ENCODE data around the gene NRP1.

The NRP1 gene

GRCh38 chr10:33265621-33266020, 68.8 kb downstream of the NRP1 start:
- Mint-ChIP-seq H3K27me3 (peaks cover 3% of the 10 kb centered on the region), H3K27ac (no peak overlapping the region), H3K9me3 (no peaks in the 10 kb centered on the region), H3K36me3 (ENCODE audit: low read depth) (peaks cover 95% of the 10 kb centered on the region), H3K4me3 (no peak overlapping the region), H3K4me1 (ENCODE audit: low read depth) (peaks cover 5% of the 10 kb centered on the region)
- intact Hi-C loops (cut with micrococcal nuclease) = no loop called here

DNA sequence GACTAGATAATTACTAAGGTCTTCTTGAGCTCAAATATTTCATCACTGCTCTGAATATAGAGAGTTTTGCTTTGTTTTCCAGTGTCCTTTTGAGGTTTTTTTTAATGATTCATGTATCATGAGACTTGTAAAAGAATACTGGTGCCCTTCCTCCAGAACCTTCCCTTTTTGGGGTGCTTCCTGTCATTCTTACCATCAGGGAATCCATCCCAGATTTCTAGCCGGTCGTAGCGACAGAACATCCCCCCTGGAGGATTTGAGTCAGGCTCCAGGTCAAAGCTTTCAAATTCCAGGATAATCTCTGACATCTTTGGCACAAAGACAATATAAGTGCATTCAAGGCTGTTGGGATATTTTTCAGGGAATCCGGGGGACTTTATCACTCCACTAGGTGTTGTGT, 71.0 kb downstream of the NRP1 start:
- H3K36me3 Mint-ChIP-seq (ENCODE audit: low read depth) = peaks cover 95% of the 10 kb centered on the region
- intact Hi-C loops (cut with micrococcal nuclease) = no loop called here
- H3K27me3 Mint-ChIP-seq = peaks cover 7% of the 10 kb centered on the region
- H3K27ac Mint-ChIP-seq = no peak overlapping the region
- no peaks in the 10 kb centered on the region for H3K9me3 Mint-ChIP-seq
- no peak overlapping the region for H3K4me3 Mint-ChIP-seq
- peaks cover 5% of the 10 kb centered on the region for H3K4me1 Mint-ChIP-seq (ENCODE audit: low read depth)

DNA sequence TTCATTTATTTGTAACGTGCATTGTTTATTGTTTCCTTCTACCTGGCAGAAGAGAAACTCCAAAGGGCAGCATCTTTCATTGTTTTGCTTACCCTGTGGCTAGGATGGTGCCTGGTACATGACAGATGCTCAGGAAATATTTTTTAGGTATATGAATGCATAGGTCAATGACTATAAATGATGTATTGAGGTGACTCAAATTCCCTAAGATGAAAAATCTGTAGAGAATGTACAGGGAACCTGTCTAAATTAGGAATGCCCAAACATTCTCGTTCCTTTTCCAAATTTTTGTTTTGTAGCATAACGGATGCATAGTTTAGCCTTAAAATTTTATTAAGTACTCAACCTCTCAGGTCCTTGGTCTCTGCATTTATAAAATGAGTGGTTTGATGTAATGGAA, 71.6 kb downstream of the NRP1 start:
- H3K9me3 Mint-ChIP-seq = no peaks in the 10 kb centered on the region
- peaks cover 7% of the 10 kb centered on the region for H3K27me3 Mint-ChIP-seq
- intact Hi-C loops (cut with micrococcal nuclease) = no loop called here
- no peak overlapping the region for H3K27ac Mint-ChIP-seq
- no peak overlapping the region for H3K4me3 Mint-ChIP-seq
- H3K36me3 Mint-ChIP-seq (ENCODE audit: low read depth) = peaks cover 95% of the 10 kb centered on the region
- H3K4me1 Mint-ChIP-seq (ENCODE audit: low read depth) = no peaks in the 10 kb centered on the region

DNA sequence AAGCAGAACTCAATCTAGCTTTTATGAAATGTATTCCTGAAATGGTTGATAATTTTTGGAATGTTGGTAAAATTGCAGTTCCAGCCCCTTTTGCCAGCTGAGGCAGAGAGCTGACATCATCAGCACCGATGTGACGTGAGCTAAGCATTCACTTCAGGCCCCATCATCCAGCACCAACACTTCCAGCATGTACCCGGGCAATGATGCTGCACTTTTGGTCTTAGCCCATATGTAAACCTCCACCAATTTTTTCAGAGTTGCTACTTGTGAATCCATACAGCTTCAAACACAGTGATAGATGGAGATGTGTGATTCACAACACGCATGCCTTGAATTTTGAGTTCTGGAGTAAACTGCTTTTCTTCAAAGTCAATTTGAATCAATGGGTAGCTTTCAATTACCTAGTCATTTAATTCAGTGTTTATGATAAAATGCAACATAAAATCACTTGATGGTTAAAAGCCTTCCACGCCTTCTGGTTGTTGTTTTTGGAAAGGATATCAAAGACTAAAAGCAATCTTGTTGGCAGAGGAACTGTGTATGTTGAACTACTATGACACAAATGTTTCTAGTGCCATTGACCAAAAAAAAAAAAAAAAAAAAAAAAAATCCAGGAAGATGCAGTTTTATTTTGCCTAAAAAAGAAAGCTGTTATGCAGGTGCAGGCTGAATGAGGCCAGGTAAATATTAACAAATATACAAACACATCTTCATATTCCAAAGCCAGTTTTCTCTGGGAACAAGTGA, 73.9 kb downstream of the NRP1 start:
- H3K9me3 Mint-ChIP-seq = no peaks in the 10 kb centered on the region
- no peak overlapping the region for H3K27ac Mint-ChIP-seq
- peaks cover 3% of the 10 kb centered on the region for H3K27me3 Mint-ChIP-seq
- H3K4me1 Mint-ChIP-seq (ENCODE audit: low read depth) = no peaks in the 10 kb centered on the region
- intact Hi-C loops (cut with micrococcal nuclease) = no loop called here
- no peak overlapping the region for H3K4me3 Mint-ChIP-seq
- H3K36me3 Mint-ChIP-seq (ENCODE audit: low read depth) = peaks cover 97% of the 10 kb centered on the region

- H3K4me1 Mint-ChIP-seq (ENCODE audit: low read depth) = no peaks in the 10 kb centered on the region
- no peak overlapping the region for H3K4me3 Mint-ChIP-seq
- H3K36me3 Mint-ChIP-seq (ENCODE audit: low read depth) = peaks cover 97% of the 10 kb centered on the region
- intact Hi-C loops (cut with micrococcal nuclease) = no loop called here
- H3K9me3 Mint-ChIP-seq = no peaks in the 10 kb centered on the region
- H3K27ac Mint-ChIP-seq = no peak overlapping the region
- peaks cover 3% of the 10 kb centered on the region for H3K27me3 Mint-ChIP-seq
Measured at GRCh38 chr10:33258967-33259366, 75.5 kb downstream of the NRP1 start.

DNA sequence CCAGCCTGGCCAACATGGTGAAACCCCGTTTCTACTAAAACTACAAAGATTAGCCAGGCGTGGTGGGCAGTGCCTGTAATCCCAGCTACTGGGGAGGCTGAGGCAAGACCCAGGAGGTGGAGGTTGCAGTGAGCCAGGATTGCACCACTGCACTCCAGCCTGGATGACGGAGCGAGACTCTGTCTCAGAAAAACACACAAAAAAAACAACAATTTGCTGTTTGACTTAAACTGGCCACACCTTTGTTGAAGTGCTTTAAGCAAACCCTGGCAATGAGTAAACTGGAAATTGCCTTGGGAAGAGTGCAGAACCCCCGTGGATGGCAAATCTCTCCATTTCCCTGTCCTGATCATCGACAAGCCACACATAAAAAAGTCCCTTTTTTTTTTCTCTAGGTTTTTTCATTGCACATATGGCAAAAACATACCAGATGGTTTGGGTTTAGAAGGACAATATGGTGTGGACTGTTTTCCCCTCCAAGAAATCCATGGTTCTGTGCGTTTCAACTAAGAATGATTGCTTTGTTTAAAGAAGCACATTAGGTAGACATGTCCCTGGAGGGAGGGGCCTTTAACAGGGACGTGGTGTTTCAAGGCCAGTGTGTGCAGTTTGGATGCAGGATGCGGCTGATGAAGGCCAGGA, 76.9 kb downstream of the NRP1 start:
- H3K9me3 Mint-ChIP-seq = peaks cover 14% of the 10 kb centered on the region
- no peak overlapping the region for H3K27ac Mint-ChIP-seq
- peaks cover 5% of the 10 kb centered on the region for H3K27me3 Mint-ChIP-seq
- peaks cover 97% of the 10 kb centered on the region for H3K36me3 Mint-ChIP-seq (ENCODE audit: low read depth)
- peaks cover 6% of the 10 kb centered on the region for H3K4me1 Mint-ChIP-seq (ENCODE audit: low read depth)
- no peak overlapping the region for H3K4me3 Mint-ChIP-seq
- intact Hi-C loops (cut with micrococcal nuclease) = no loop called here

DNA sequence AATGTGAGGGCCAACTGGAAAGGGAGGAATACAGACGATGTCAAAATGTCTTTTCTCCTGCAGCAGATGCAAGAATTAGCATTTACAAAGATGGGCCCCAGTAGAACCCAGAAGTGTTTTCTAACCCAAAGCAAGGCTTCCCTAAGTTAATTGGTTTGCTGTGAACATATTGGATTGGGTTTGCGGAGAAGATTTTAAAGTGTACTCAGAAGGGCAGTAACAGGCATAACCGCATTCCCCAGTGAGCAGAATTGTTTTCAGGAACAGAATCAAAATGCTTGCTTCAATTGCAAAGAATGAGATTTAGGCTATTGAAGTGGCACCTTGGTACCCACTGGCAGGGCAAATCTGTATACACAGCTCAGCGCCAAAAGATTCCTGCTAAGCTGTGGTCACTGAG, 78.0 kb downstream of the NRP1 start:
- peaks cover 6% of the 10 kb centered on the region for H3K4me1 Mint-ChIP-seq (ENCODE audit: low read depth)
- intact Hi-C loops (cut with micrococcal nuclease) = no loop called here
- no peak overlapping the region for H3K4me3 Mint-ChIP-seq
- peaks cover 25% of the 10 kb centered on the region for H3K9me3 Mint-ChIP-seq
- H3K27me3 Mint-ChIP-seq = peaks cover 5% of the 10 kb centered on the region
- H3K27ac Mint-ChIP-seq = no peak overlapping the region
- peaks cover 97% of the 10 kb centered on the region for H3K36me3 Mint-ChIP-seq (ENCODE audit: low read depth)

DNA sequence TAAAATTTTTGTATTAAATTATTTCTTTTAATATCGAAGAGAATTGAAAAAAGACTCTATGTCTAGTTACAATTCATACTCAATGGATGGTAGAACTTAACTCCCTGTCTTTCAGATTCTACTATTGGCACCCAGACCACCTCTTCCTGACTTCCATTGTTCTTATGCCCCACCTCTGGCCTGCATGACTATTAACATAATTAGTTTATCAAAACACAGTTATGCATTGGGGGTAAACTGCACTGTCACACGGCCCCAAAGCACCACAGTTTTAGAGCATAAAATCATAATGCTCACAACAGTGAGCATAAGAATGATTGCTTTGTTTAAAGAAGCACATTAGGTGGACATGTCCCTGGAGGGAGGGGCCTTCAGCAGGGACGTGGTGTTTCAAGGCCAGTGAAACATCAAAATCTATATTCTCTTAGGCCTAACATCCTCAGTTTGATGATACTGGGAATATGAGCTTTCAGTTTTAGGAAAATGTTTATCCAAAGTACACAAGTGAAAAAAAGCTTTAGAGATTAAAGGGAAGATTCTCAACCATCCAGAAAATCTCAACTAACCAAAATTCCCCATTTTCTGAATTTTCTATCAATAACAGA, 79.8 kb downstream of the NRP1 start:
- H3K9me3 Mint-ChIP-seq = peaks cover 34% of the 10 kb centered on the region
- peaks cover 5% of the 10 kb centered on the region for H3K27me3 Mint-ChIP-seq
- intact Hi-C loops (cut with micrococcal nuclease) = no loop called here
- peaks cover 6% of the 10 kb centered on the region for H3K4me1 Mint-ChIP-seq (ENCODE audit: low read depth)
- H3K4me3 Mint-ChIP-seq = no peak overlapping the region
- H3K36me3 Mint-ChIP-seq (ENCODE audit: low read depth) = peaks cover 100% of the 10 kb centered on the region
- no peak overlapping the region for H3K27ac Mint-ChIP-seq

DNA sequence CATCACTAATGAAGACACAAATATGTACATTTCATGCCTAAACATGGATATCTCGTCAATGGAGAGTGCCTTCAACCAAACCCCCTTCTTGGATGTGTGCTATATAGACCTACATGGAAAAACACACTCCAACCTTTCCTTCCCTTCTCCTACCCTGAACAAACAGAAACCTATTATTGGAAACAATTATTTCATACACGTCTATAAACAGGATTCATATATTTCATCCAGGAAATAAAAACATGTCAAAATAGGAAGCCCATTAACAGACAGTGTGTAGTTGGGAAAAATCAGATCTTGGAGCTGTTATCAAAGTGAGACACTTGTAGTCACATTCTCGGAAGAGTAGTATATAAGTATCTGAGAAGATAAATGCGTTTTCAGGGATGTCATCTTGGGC, 81.1 kb downstream of the NRP1 start:
- H3K4me3 Mint-ChIP-seq = no peak overlapping the region
- intact Hi-C loops (cut with micrococcal nuclease) = no loop called here
- H3K27me3 Mint-ChIP-seq = peaks cover 2% of the 10 kb centered on the region
- peaks cover 6% of the 10 kb centered on the region for H3K4me1 Mint-ChIP-seq (ENCODE audit: low read depth)
- no peak overlapping the region for H3K27ac Mint-ChIP-seq
- H3K9me3 Mint-ChIP-seq = peaks cover 34% of the 10 kb centered on the region
- peaks cover 100% of the 10 kb centered on the region for H3K36me3 Mint-ChIP-seq (ENCODE audit: low read depth)

- H3K4me1 Mint-ChIP-seq (ENCODE audit: low read depth) = peaks cover 6% of the 10 kb centered on the region
- peaks cover 34% of the 10 kb centered on the region for H3K9me3 Mint-ChIP-seq
- no peak overlapping the region for H3K27ac Mint-ChIP-seq
- peaks cover 5% of the 10 kb centered on the region for H3K27me3 Mint-ChIP-seq
- no peak overlapping the region for H3K4me3 Mint-ChIP-seq
- peaks cover 100% of the 10 kb centered on the region for H3K36me3 Mint-ChIP-seq (ENCODE audit: low read depth)
- intact Hi-C loops (cut with micrococcal nuclease) = no loop called here
Measured at GRCh38 chr10:33252794-33253203, 81.7 kb downstream of the NRP1 start.

GRCh38 chr10:33252324-33252723, 82.1 kb downstream of the NRP1 start:
- peaks cover 34% of the 10 kb centered on the region for H3K9me3 Mint-ChIP-seq
- no peak overlapping the region for H3K27ac Mint-ChIP-seq
- intact Hi-C loops (cut with micrococcal nuclease) = no loop called here
- no peak overlapping the region for H3K4me3 Mint-ChIP-seq
- peaks cover 100% of the 10 kb centered on the region for H3K36me3 Mint-ChIP-seq (ENCODE audit: low read depth)
- peaks cover 6% of the 10 kb centered on the region for H3K4me1 Mint-ChIP-seq (ENCODE audit: low read depth)
- peaks cover 5% of the 10 kb centered on the region for H3K27me3 Mint-ChIP-seq

GRCh38 chr10:33249659-33250345, 84.7 kb downstream of the NRP1 start:
- peaks cover 34% of the 10 kb centered on the region for H3K9me3 Mint-ChIP-seq
- H3K4me3 Mint-ChIP-seq = no peak overlapping the region

DNA sequence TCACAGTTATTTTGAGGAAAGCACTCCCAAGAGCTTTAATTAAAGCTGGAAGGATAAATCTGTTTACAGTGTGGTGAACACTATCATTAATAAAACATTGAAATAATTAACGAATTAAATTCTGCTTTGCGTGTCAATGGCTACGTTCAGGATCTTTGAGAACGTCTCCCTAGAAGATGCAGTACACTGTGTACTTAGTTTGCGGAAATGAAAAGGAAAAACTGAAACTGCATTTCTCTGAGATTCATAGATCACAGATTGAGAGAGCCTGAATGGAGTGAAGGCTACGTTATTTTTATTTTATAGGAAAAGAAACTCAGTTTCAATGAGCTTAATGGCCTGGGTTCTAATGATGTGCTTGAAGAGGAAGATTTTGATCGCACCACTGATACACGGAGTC, 85.3 kb downstream of the NRP1 start:
- Mint-ChIP-seq H3K36me3 (ENCODE audit: low read depth) (peaks cover 96% of the 10 kb centered on the region), H3K27ac (no peak overlapping the region), H3K9me3 (peaks cover 34% of the 10 kb centered on the region), H3K27me3 (peaks cover 5% of the 10 kb centered on the region), H3K4me3 (no peak overlapping the region), H3K4me1 (ENCODE audit: low read depth) (peaks cover 12% of the 10 kb centered on the region)
- intact Hi-C loops (cut with micrococcal nuclease) = no loop called here

More at GRCh38 chr10:33249659-33250345, 84.7 kb downstream of the NRP1 start:
- Mint-ChIP-seq H3K27me3 (peaks cover 5% of the 10 kb centered on the region), H3K4me1 (ENCODE audit: low read depth) (peaks cover 12% of the 10 kb centered on the region), H3K36me3 (ENCODE audit: low read depth) (peaks cover 100% of the 10 kb centered on the region), H3K27ac (no peak overlapping the region)
- intact Hi-C loops (cut with micrococcal nuclease) = no loop called here

DNA sequence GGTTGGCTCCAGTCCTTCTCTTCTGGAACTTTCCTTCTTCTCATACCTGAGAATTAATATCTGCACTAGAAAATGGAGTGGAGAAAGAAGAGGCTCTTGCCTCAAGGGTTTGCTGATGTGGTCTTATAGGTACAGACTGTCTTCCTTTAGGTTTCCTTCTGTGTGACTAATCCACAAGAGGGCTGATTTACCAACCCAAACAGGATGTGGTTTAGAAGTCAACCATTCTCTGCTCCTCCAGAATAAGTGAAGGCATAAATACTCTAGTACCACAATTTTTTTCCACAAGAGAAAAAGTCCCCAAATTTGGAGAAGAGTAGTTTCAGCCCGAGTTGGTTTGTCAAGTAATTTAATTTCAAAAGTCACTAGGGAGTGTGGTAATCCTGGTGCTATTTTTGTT, 85.8 kb downstream of the NRP1 start:
- Mint-ChIP-seq H3K9me3 (peaks cover 32% of the 10 kb centered on the region), H3K27me3 (peaks cover 5% of the 10 kb centered on the region), H3K4me1 (ENCODE audit: low read depth) (peaks cover 12% of the 10 kb centered on the region), H3K27ac (no peak overlapping the region), H3K4me3 (no peak overlapping the region), H3K36me3 (ENCODE audit: low read depth) (peaks cover 96% of the 10 kb centered on the region)
- intact Hi-C loops (cut with micrococcal nuclease) = no loop called here
